Loucy (cell line): Measurements from ENCODE around the gene FBXL13.
"Not testable (repeated sequence)": the region's sequence is repeated elsewhere in the genome, so short reads cannot be mapped to it uniquely, and the experiment has no call there.

Experiments
- H2AFZ ChIP-seq: fragments of 200-600 bp; sonication (generic); 2 replicates; pipeline ENCODE4 v1.6.0; 2016; ENCODE audit warnings: antibody characterized with exemption, mild to moderate bottlenecking, low read length, moderate library complexity
- H3F3A ChIP-seq: fragments of 200-600 bp; 2 replicates; pipeline ENCODE4 v1.6.0; 2016; ENCODE audit warnings: antibody characterized with exemption, low read depth, mild to moderate bottlenecking
- H3K27me3 ChIP-seq: fragments of 200-600 bp; sonication (generic); 2 replicates; pipeline ENCODE4 v1.6.1; 2014; ENCODE audit warnings: low read length, mild to moderate bottlenecking; ENCODE audit not compliant: insufficient read depth, poor library complexity, severe bottlenecking
- H3K36me3 ChIP-seq: fragments of 200-600 bp; sonication (generic); 2 replicates; pipeline ENCODE4 v1.6.1; 2016; ENCODE audit warnings: low read length; ENCODE audit not compliant: insufficient read depth
- H3K4me1 ChIP-seq: fragments of 200-600 bp; sonication (generic); 2 replicates; pipeline ENCODE4 v1.5.1; 2014; ENCODE audit warnings: low read length, mild to moderate bottlenecking; ENCODE audit not compliant: insufficient read depth, poor library complexity, severe bottlenecking
- H3K4me2 ChIP-seq: fragments of 200-600 bp; sonication (generic); 2 replicates; pipeline ENCODE4 v1.6.0; 2014; ENCODE audit warnings: antibody characterized with exemption, low read length, low read depth, mild to moderate bottlenecking; ENCODE audit not compliant: poor library complexity, severe bottlenecking
- H3K4me3 ChIP-seq: fragments of 200-600 bp; sonication (generic); 2 replicates; pipeline ENCODE4 v1.5.1; 2014; ENCODE audit warnings: low read length, mild to moderate bottlenecking, mixed read lengths; ENCODE audit not compliant: poor library complexity, severe bottlenecking
- H3K79me2 ChIP-seq: fragments of 200-600 bp; sonication (generic); 2 replicates; pipeline ENCODE4 v1.6.1; 2014; ENCODE audit warnings: low read length; ENCODE audit not compliant: insufficient read depth
- H3K9ac ChIP-seq: fragments of 200-600 bp; sonication (generic); 2 replicates; pipeline ENCODE4 v1.6.0; 2014; ENCODE audit warnings: mild to moderate bottlenecking, low read depth, low read length, moderate library complexity; ENCODE audit not compliant: poor library complexity, severe bottlenecking
- H3K9me2 ChIP-seq: fragments of 200-600 bp; sonication (generic); replicated peaks from 2 replicates; pipeline ENCODE4 v1.6.1; 2016; ENCODE audit warnings: low read depth, low read length, mixed read lengths
- H3K9me3 ChIP-seq: fragments of 200-600 bp; sonication (generic); 2 replicates; pipeline ENCODE4 v1.6.1; 2014; ENCODE audit warnings: mild to moderate bottlenecking, antibody characterized with exemption, low read length, low read depth; ENCODE audit not compliant: insufficient read depth
- H4K20me1 ChIP-seq: fragments of 200-600 bp; sonication (generic); 2 replicates; pipeline ENCODE4 v1.6.0; 2014; ENCODE audit warnings: antibody characterized with exemption, low read length, mild to moderate bottlenecking; ENCODE audit not compliant: insufficient read depth, poor library complexity, severe bottlenecking
- CTCF ChIP-seq: fragments of 200-600 bp; sonication (generic); conservative IDR thresholded peaks from 2 replicates; pipeline ENCODE4 v1.5.1; 2014; ENCODE audit warnings: mild to moderate bottlenecking, antibody characterized with exemption, low read length
- EZH2phosphoT487 ChIP-seq: fragments of 200-600 bp; IDR thresholded peaks from 2 replicates; pipeline ENCODE4 v1.6.1; 2018; ENCODE audit warnings: antibody characterized with exemption, mild to moderate bottlenecking, moderate library complexity, borderline replicate concordance

FBXL13 gene

GRCh38 chr7:103114576-103115008 lies 40.0 kb upstream of the FBXL13 start:
- no peaks in the 10 kb centered on the region for H3K27me3 ChIP-seq
- H3K4me1 ChIP-seq = no peaks in the 10 kb centered on the region
- H3K36me3 ChIP-seq = no peaks in the 10 kb centered on the region
- no peaks in the 10 kb centered on the region for H3K9me2 ChIP-seq
- H3K4me3 ChIP-seq = no peak overlapping the region
- H3K79me2 ChIP-seq = no peaks in the 10 kb centered on the region
- no peak overlapping the region for H3K4me2 ChIP-seq
- no peak overlapping the region for H3K9ac ChIP-seq
- TF ChIP-seq EZH2phosphoT487 = no peak
- H3F3A ChIP-seq = no peaks in the 10 kb centered on the region
- H4K20me1 ChIP-seq = no peaks in the 10 kb centered on the region
- H2AFZ ChIP-seq = no peak overlapping the region
- H3K9me3 ChIP-seq = no peaks in the 10 kb centered on the region

DNA sequence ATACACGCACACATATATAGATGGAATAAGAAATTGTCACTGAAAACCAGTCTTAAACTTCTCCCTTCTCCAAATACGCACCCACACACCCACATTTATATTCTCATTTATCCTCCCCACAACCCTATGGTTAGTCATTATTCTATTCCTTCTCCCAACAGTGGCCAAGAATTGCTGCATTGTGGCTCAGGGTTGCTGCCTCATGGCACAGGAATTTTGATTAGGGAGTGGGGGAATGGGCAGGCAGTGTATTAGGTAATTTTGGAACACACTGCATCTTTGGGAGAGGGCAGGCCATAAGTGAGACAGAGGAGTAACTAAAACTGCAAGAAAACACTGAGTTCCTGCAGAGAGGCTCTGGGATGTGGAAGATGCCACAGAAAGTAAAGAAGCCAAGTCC lies 38.6 kb upstream of the FBXL13 start:
- no peak overlapping the region for H3K4me2 ChIP-seq
- no peak overlapping the region for H3K4me3 ChIP-seq
- no peaks in the 10 kb centered on the region for H3K9me2 ChIP-seq
- TF ChIP-seq CTCF (no peak), EZH2phosphoT487 (no peak)
- no peaks in the 10 kb centered on the region for H3K79me2 ChIP-seq
- no peaks in the 10 kb centered on the region for H3K27me3 ChIP-seq
- H3K36me3 ChIP-seq = no peaks in the 10 kb centered on the region
- H2AFZ ChIP-seq = no peak overlapping the region
- H3K4me1 ChIP-seq = no peaks in the 10 kb centered on the region
- no peaks in the 10 kb centered on the region for H4K20me1 ChIP-seq
- H3K9me3 ChIP-seq = no peaks in the 10 kb centered on the region
- H3F3A ChIP-seq = no peaks in the 10 kb centered on the region
- no peak overlapping the region for H3K9ac ChIP-seq

- not testable (repeated sequence) for H3K4me3 ChIP-seq, H3K9ac ChIP-seq, H3K9me3 ChIP-seq, H2AFZ ChIP-seq, H3K27me3 ChIP-seq, H3K4me2 ChIP-seq, H3K9me2 ChIP-seq, H3K36me3 ChIP-seq, H3K79me2 ChIP-seq, H3K4me1 ChIP-seq, H4K20me1 ChIP-seq, H3F3A ChIP-seq
Measured at GRCh38 chr7:103106703-103107070, 32.1 kb upstream of the FBXL13 start.

GRCh38 chr7:103106005-103106702 lies 31.6 kb upstream of the FBXL13 start:
- no peaks in the 10 kb centered on the region for H3K36me3 ChIP-seq
- no peaks in the 10 kb centered on the region for H3K4me1 ChIP-seq
- H3K27me3 ChIP-seq = no peaks in the 10 kb centered on the region
- H3K9ac ChIP-seq = no peak overlapping the region
- H3K4me2 ChIP-seq = no peak overlapping the region
- H3K79me2 ChIP-seq = no peaks in the 10 kb centered on the region
- H4K20me1 ChIP-seq = no peaks in the 10 kb centered on the region
- H3K9me3 ChIP-seq = no peaks in the 10 kb centered on the region
- H3K9me2 ChIP-seq = no peaks in the 10 kb centered on the region
- no peak overlapping the region for H2AFZ ChIP-seq
- no peak overlapping the region for H3K4me3 ChIP-seq
- no peaks in the 10 kb centered on the region for H3F3A ChIP-seq
- no peak for TF ChIP-seq CTCF
- TF ChIP-seq EZH2phosphoT487 = no peak
